GM19099 (cell line): Measurements from ENCODE around the gene ADGRG1.

Source experiments
- POLR2A ChIP-seq: IDR thresholded peaks from 3 replicates; pipeline ENCODE4 v1.6.1; 2011; ENCODE audit warnings: low read depth; ENCODE audit not compliant: insufficient read length; ENCODE audit errors: extremely low read depth

Gene ADGRG1

DNA sequence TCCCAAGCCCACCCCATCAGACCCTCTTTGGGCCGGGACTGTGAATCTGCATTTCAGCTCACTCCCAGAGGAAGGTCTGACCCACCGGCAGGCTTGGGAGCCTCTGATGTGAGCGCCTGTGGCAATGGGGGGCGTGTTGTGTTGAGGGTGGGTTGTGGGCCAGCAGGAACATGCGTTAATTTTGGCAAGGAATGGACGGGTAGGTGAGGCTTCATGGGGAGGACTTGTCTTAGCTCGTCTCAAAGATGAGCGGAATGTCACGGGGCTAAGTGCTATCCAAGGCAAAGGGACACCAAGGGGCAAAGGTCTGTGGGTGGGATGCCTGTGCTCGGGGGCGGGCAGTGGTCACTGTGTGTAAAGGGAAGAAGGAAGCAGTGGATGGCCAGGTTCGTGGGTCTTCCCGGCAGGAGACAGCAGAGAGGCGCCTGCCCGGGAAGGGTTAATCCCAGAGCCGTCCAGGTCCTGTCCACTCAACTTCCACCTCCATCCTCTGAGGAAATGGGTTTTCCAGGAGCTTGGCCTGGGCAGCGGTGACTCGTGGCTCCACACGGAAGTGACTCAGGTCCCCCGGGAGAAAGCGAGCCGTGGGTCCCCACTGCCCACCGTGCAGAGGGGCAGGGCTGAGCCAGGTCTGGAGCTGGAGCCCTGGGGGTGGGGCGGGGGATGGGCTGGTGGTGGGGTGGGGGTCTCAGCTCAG, 17.4 kb downstream of the ADGRG1 start:
- TF ChIP-seq POLR2A = no peak

DNA sequence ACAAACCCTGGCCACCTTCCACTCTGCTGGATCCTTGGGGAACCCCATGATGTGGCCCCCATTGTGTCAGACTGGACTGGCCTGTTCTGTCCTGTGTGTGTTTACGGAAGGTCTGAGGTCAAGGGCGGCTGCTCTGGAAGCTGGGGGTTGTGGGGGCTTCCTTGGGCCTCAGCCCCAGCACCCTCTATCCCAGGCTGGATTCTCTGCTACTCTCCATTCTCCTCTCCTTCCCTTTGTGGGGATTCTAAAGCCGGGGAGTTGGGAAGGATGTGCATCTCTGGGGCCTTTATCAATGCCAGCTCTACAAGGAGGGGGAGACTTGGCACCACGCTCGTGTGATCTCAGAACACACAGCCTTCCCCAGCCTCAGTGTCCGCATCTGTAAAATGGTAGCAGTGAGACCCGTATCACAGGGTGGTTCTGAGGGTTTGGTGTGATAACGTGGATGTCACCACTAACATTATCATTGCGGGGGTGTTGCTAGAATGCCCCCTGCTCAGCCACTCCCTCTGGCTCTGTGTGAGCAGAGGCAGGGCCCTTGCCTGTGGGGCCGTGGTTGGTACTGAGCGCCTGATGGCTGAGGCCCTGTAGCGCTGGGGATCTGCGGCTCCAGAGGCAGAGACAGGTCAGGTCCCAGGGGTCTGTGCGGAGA, 18.1 kb downstream of the ADGRG1 start:
- no peak for TF ChIP-seq POLR2A

DNA sequence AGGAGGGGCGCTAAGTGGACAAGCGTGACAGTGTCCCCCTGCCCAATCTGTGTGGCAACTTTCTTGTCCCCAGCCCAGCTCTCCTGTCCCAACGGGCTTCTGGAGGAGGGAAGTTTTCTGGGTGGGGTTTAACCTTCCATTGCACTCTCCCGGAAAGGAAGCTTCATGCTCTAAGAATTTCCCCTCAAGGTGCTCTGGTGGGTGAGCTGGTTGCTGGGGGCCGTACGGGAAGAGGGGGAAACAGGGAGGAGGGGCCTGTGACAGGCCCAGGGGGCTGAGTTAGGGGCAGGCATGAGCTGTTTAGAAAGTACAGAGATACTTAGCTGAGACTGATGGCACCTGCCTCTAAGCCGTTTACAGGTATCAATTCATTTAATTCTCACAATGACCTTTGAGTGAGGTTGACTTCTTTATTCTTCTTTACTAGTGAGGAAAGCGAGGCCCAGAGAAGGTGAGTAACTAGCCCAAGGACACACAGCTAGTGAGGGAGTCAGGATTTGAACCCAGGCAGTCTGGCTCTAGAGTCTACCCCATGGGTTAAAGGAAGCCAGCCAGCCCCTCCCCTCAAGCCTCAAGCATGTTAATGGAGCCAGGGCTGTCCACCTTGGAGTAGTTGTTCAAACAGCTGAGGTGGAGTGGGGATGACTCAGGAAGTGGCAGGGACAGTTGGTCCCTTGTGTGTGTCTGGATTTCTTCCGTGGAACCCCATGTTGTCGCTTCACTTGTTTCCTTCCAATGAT, 18.9 kb downstream of the ADGRG1 start:
- no peak for TF ChIP-seq POLR2A

DNA sequence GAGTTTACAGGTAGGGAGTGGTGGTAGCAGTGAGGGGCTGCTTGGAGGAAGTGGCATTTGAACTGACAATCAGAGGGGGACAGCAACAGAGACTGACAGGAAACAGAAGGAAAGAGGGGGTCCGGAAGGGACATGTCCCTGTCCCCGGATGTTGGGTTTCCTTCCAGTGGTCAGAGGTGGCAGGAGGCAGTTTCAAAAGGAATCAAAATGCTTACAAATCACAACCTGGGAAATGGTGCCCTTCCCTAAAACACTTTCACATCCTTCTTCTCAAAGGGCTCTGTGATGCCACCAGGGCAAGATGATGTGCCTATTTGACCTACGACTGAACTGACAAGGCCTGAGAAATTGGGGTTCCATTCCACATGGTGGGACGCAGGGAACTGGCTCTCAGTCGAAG, 19.7 kb downstream of the ADGRG1 start:
- TF ChIP-seq POLR2A = no peak

DNA sequence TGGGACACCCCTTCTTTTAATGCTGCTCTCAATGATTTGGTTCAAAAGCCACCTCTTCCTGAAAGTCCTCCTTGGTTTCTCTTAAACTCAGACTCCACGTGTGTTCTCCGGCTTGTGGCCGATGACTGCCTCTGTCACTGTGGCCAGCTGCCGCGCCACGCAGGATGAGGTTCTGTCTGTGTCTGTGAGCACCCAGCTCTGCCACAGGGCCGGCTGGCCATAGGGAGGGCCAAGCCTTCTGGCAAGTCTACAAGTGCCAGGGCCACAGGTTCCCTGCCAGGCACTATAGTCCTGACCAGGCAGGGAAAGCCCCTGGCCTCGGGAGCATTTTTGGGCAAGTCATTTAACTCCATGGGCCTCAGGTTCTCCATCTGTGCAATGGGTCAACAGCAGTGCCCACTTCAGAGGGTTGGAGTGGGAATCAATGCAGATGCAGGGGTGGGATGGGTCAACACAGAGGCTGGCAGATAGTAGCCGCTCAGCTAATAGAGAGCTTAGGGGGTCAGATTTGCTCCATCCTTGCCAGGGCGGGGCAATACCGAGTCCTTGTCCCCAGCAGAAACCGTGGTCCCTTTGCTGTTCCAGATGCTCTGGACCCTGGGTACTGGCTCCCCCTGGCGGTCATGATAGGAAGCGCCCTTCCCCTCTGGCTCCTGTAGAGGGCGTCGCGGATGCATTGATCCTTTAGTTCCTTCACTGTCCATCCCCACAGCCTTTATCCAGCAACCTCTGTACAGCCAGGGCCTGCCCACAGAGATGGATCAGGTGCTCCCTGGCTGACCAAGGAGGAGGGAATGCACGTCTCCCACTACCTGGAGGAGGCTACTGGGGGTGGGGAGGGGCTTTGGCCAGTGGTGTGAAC, 20.4 kb downstream of the ADGRG1 start:
- TF ChIP-seq POLR2A = no peak

DNA sequence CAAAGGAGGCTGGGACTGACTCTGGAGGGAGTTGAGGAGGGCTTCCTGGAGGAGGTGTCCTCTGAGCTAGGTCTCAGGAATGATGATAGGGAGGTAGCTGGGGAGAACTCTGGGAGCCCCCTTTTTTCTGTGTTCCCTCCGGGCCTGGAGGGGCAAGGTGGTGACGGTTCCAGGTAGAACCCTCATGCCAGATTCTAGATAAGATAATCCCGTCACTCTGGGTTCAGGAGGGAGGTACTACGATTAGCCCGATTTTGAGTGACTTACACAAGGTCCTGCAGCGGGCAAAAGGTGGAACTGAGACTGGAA, 21.0 kb downstream of the ADGRG1 start:
- TF ChIP-seq POLR2A = no peak

DNA sequence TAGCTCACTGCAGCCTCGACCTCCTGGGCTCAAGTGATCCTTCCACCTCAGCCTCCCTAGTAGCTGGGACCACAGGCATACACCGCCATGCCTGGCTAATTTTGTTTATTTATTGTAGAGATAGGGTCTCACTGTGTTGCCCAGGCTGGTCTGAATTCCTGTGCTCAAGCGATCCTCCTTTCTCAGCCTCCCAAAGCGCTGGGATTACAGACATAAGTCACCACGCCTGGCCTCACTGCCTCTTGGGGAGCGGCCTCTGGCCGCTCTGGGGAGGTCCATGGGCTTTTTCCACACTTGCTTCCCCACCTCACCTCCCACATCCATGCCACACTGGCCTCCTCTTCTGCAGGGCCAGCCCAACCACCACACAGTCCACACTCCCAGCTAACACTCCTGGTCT, 21.4 kb downstream of the ADGRG1 start:
- TF ChIP-seq POLR2A = no peak

DNA sequence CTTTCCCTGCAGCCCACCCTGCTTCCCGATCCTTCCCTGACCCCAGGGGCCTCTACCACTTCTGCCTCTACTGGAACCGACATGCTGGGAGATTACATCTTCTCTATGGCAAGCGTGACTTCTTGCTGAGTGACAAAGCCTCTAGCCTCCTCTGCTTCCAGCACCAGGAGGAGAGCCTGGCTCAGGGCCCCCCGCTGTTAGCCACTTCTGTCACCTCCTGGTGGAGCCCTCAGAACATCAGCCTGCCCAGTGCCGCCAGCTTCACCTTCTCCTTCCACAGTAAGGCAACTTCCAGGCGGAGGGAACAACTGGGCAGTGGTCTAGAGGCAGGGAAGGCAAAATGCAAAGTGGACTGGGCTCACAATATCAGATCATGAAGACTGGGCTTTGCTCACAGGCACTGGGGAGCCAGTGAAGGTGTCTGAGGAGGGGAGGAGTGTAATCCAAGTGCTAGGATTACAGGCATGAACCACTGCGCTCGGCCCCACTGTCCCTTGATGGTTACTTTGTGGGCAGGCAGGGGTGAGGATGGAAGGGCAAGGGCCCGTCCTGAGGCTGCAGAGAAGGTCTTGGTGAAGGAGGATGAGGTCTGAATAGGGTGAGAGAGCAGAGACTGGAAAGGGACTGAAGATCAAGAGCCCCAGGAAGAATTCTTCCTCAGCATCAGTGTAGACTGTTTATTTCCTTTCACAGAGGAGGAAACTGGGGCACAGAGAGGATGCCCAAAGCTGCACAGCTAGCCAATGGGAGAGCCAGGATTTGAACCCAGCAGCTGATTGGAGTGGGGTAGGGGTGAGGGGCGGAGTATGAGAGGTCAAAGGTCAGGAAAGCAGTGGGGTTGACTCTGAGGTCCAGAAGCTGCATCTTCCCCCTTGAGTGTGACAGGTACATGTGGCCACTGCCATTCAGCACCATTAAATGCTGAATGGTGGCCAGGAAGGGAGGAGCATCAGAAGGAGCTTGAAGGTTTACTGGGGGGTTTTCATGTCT, 23.2 kb downstream of the ADGRG1 start:
- no peak for TF ChIP-seq POLR2A

DNA sequence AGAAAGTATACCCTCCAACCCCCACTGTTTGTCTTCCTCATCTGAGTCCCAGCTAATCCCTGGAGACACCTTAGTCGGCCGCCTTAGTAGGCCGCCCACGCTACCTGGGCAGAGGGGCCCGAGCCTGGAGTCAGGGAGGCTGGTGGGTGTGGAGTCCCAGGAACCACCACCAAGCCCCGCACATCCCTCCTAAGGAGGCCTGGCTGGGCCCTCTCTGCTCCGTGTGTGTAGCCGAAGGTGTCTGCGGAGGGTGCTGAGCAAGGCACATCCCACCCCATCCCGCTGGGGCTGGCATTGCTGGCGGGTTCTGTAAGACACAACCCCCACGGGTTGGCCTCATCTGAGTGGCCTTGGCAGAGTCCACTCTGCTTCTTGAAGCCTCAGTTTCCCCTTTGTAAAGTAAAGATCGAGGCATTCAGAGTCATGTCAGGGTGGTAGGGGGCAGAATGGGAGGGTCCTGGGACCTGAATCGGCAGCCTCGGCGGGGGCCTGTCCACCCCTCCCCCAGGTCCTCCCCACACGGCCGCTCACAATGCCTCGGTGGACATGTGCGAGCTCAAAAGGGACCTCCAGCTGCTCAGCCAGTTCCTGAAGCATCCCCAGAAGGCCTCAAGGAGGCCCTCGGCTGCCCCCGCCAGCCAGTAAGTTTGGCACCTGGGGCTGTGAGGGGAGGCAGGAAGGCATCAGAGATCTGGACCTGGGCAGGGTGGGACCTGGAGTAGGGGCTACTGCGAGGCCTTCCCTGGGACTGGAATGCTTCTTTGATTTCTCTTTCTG, 24.5 kb downstream of the ADGRG1 start:
- TF ChIP-seq POLR2A = no peak

DNA sequence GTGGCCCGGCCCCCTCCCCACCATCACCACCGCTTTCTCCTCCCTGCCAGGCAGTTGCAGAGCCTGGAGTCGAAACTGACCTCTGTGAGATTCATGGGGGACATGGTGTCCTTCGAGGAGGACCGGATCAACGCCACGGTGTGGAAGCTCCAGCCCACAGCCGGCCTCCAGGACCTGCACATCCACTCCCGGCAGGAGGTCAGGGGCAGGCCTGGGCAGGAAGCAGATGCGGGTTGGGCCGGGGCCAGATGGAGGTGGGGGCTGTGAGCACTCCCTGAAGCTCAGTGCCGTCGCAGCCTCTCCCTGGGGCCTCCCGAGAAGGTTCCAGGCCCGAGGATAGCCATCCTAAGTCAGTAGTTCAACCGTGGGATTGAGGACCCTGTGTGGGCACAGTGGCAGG, 25.5 kb downstream of the ADGRG1 start:
- TF ChIP-seq POLR2A = no peak

DNA sequence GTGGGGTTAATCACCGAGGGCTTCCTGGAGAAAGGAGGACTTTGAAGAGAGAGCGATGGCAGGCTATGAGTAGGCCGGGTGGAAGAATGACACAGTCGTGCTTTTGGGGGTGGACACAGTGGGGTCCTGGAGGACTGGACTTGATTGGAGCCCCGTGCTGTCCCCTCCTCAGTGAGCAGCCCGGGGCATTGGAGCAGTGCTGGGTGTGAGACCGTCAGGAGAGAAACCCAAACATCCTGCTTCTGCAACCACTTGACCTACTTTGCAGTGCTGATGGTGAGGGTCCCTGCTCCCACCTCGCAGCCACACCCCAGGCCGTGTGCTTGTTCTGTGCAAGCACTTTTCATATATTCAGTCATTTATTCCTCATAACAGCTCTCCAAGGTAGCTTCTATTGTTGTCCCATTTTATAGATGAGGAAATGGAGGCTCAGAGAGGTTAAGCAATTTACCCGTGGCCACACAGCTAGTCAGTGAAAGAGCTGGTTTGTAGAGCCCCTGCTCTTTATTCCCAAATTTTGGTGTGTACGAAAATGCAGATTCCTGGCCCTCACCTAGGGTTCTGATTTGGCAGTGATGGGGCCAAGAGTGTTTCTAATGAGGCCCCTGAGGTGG, 28.0 kb downstream of the ADGRG1 start:
- TF ChIP-seq POLR2A = no peak

DNA sequence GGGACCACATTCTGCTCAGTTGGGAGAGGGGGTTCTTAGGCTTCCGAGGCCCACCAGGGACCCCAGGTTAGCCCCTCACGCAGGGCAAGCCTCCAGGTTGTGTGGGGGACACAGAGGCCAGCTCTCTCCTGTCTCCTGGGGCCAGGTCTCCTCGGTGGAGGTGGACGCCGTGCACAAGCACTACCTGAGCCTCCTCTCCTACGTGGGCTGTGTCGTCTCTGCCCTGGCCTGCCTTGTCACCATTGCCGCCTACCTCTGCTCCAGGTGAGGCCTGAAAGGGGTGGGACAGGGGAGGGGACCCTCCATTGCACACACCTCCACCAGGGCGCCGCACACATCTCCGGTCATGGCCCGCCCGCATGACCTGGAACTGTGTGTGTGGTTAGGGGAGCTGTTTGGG, 28.8 kb downstream of the ADGRG1 start:
- no peak for TF ChIP-seq POLR2A

DNA sequence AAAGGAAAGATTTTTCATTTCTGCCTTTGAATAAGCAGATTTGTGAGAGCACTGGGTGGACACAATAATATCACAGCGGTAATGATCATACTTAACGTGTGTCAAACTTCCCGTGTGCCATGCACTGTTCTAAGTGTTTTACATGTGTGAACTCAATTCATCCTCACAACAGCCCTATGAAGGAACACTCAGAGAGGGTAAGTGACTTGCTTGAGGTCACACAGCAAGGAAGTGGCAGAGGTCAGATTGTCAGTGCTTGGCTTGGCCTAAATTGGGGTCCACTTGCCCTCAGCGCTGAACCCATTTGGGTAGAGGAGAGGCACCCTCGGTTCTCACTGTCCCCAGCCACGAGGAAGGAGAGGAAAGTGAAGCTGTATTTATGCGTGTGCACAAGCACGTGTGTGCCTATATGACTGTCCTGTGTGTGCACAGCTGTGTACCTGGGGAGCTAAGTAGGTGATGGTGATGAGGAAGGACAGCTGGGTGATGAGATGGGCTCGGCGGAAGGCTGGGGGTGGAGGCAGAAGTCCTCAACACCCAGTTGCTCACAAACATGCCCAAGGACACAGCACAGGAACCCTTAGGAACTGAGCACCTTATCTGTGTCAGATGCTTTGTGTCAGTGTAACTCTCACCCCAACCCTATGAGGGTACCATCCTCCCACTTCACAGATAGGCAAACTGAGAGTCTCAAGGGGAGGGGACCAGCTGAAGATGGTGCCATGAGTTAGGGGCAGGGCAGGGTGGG, 29.9 kb downstream of the ADGRG1 start:
- no peak for TF ChIP-seq POLR2A
